Bronchial epithelial cell (primary cell): Measurements from ENCODE around the gene EIF4B. TPM values are rescaled to one million over a fixed set of nuclear protein-coding genes. Genes with fewer than 3 reads are reported as not detected.
A peak's percentile ranks its signal among the peaks of the same experiment; 100 is the strongest.

ENCODE experiments used
- DNase-seq: peaks from one replicate; pipeline ENCODE4 v3.0.0-alpha.2; 2010; ENCODE audit warnings: low read depth
- FAIRE-seq: peaks from 2 replicates; lab custom pipeline; 2011; peaks lifted over from hg19 to GRCh38; lab: Jason Lieb, UNC
- H3K27me3 ChIP-seq: 2 replicates; pipeline ENCODE4 v1.5.1; 2011; ENCODE audit warnings: low read length; ENCODE audit not compliant: control insufficient read depth, insufficient read depth
- H3K36me3 ChIP-seq: 2 replicates; pipeline ENCODE4 v1.5.1; 2011; ENCODE audit warnings: low read length; ENCODE audit not compliant: control insufficient read depth, insufficient read depth
- H3K4me3 ChIP-seq: 2 replicates; pipeline ENCODE4 v1.5.1; 2011; ENCODE audit warnings: mild to moderate bottlenecking, low read depth, low read length, control low read depth
- total RNA-seq: library from RNA; depleted of rRNA; stranded (reverse); fragments of >200 nt; gene quantifications from 2 replicates; pipeline ENCODE4 v1.2.1, GENCODE V29; 2014
- TF ChIP-seq, protein P1 (sequence below): IDR thresholded peaks from 2 replicates; pipeline ENCODE4 v1.5.1; 2011; ENCODE audit warnings: mild to moderate bottlenecking, moderate library complexity, low read length, control low read depth, inconsistent platforms; ENCODE audit not compliant: insufficient read depth, severe bottlenecking

Gene EIF4B
- total RNA-seq, 1 donor from 2014 or later: 2,183 TPM

- Histone ChIP-seq H3K36me3 (peaks cover 2% of the 10 kb centered on the region), H3K27me3 (no peaks in the 10 kb centered on the region), H3K4me3 (no peak overlapping the region)
- TF ChIP-seq, protein P1, sequence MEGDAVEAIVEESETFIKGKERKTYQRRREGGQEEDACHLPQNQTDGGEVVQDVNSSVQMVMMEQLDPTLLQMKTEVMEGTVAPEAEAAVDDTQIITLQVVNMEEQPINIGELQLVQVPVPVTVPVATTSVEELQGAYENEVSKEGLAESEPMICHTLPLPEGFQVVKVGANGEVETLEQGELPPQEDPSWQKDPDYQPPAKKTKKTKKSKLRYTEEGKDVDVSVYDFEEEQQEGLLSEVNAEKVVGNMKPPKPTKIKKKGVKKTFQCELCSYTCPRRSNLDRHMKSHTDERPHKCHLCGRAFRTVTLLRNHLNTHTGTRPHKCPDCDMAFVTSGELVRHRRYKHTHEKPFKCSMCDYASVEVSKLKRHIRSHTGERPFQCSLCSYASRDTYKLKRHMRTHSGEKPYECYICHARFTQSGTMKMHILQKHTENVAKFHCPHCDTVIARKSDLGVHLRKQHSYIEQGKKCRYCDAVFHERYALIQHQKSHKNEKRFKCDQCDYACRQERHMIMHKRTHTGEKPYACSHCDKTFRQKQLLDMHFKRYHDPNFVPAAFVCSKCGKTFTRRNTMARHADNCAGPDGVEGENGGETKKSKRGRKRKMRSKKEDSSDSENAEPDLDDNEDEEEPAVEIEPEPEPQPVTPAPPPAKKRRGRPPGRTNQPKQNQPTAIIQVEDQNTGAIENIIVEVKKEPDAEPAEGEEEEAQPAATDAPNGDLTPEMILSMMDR: no peak
- FAIRE-seq (no peak), DNase-seq (no peak)
These were observed 39.4 kb downstream of the EIF4B start for GRCh38 chr12:53045696-53046045.

GRCh38 chr12:53046655-53047220, 40.5 kb downstream of the EIF4B start:
- peak; percentile 35 for DNase-seq
- no peak for FAIRE-seq

DNA sequence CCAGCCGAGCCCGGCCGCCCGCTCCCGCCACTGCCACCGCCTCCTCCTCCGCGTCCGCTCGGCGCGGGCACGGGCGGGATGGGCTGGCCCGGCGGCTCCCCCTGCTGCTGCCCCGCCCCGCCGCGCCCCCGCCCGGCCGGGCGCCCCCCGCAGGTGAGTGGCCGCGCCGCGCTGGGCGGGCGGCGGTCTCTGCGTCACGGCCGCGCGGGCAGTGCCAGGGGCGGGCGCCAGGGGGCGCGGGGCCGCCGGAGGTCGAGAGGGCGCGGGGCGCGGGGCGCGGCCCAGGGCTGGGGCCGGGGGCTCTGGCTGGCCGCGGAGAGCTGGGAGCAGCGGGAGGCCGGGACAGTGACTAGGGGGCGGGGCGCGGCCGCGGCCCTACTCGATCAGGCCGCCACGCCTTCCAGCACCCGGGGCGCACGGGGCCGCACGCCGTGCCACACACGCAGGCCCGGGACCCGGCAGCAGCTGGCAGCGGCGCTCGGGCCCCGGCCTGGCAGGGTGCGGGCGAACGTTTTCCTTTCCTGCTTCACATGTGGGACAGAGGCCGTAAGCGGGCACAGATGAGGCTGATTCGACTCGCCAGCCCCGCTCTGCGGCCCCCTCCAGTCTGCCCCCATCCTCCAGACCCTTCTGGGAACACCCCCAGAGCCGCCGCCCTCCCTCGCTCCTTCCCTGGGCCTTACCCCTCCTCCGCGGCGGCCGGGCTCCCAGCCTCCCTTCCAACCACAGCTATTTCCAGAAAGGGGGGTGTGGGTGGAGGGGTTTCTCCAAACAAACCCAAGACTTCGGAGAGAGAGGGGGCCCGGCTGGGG, 41.2 kb downstream of the EIF4B start:
- Histone ChIP-seq H3K36me3 (peaks cover 4% of the 10 kb centered on the region), H3K27me3 (no peaks in the 10 kb centered on the region), H3K4me3 (peak overlapping the region; percentile 61)
- DNase-seq (no peak), FAIRE-seq (no peak)
- TF ChIP-seq, protein P1: peak; percentile 8

More at GRCh38 chr12:53046655-53047220, 40.5 kb downstream of the EIF4B start:
- H3K36me3 ChIP-seq: peaks cover 2% of the 10 kb centered on the region
- H3K27me3 ChIP-seq: no peaks in the 10 kb centered on the region
- TF ChIP-seq, protein P1: no peak
- peak overlapping the region; percentile 61 for H3K4me3 ChIP-seq

GRCh38 chr12:53048033-53048779, 42.0 kb downstream of the EIF4B start:
- Histone ChIP-seq H3K4me3 (no peak overlapping the region), H3K27me3 (no peaks in the 10 kb centered on the region), H3K36me3 (peaks cover 5% of the 10 kb centered on the region)
- no peak for FAIRE-seq
- DNase-seq: no peak
- TF ChIP-seq, protein P1: peak; percentile 15

- H3K27me3 ChIP-seq: no peaks in the 10 kb centered on the region
- TF ChIP-seq, protein P1: no peak
- no peak for FAIRE-seq
- no peak overlapping the region for H3K4me3 ChIP-seq
- no peak for DNase-seq
- peaks cover 5% of the 10 kb centered on the region for H3K36me3 ChIP-seq
These were observed 42.6 kb downstream of the EIF4B start for GRCh38 chr12:53048780-53049401.
